SK-N-SH (cell line): ENCODE measurements around the gene ZBTB46. TPM values are rescaled to one million over a fixed set of nuclear protein-coding genes. Genes with fewer than 3 reads are reported as not detected.

Experiments
- CTCF ChIA-PET: fragments of 300-600, 350-600 bp; formaldehyde crosslinking; extraction: SDS; loops from one replicate; lab custom pipeline; 2021; lab: Yijun Ruan, JAX
- POLR2A ChIA-PET: fragments of 350-600 bp; sonication (Branson Sonifier 250); formaldehyde crosslinking; extraction: SDS; loops from one replicate; lab custom pipeline; 2020; ENCODE audit warnings: antibody characterized with exemption, inconsistent platforms; lab: Yijun Ruan, JAX
- DNase-seq: peaks from one replicate; pipeline ENCODE4 v3.0.0; 2012
- H2AFZ ChIP-seq: fragments of 200-600 bp; sonication (generic); 2 replicates; pipeline ENCODE4 v1.8.1; 2016; ENCODE audit warnings: antibody characterized with exemption, mild to moderate bottlenecking, low read depth
- H3F3A ChIP-seq: fragments of 200-600 bp; sonication (generic); replicated peaks from 2 replicates; pipeline ENCODE3; 2016; ENCODE audit warnings: antibody characterized with exemption, mild to moderate bottlenecking; ENCODE audit not compliant: insufficient read depth
- H3K27ac ChIP-seq, 2 experiments: fragments of 200-500 bp in 1 of 2; fragments of 200-600 bp in 1 of 2; sonication (Bioruptor generic) in 1 of 2; sonication (generic), shearing (Covaris generic) in 1 of 2; 2 replicates each; pipeline versions ENCODE4 v1.5.1 to v1.6.1; 2014 to 2016; ENCODE audit warnings: low read depth in 2 of 2, inconsistent platforms in 1 of 2, low read length in 1 of 2, mild to moderate bottlenecking in 1 of 2, mixed read lengths in 1 of 2
- H3K27me3 ChIP-seq: fragments of 200-600 bp; sonication (generic), shearing (Covaris generic); 2 replicates; pipeline ENCODE4 v1.6.1; 2016; ENCODE audit warnings: mixed run types; ENCODE audit not compliant: insufficient read depth
- H3K36me3 ChIP-seq, 2 experiments: fragments of 200-500 bp in 1 of 2; fragments of 200-600 bp in 1 of 2; sonication (Bioruptor generic) in 1 of 2; sonication (generic) in 1 of 2; replicated peaks in 1 of 2; 2 replicates each; pipeline versions ENCODE3 to v1.5.1; 2014 to 2016; ENCODE audit warnings: low read length in 1 of 2, mild to moderate bottlenecking in 1 of 2; ENCODE audit not compliant: insufficient read depth in 2 of 2, control insufficient read depth in 1 of 2
- H3K4me1 ChIP-seq, 2 experiments: fragments of 200-500 bp in 1 of 2; fragments of 200-600 bp in 1 of 2; sonication (Bioruptor generic) in 1 of 2; sonication (generic), shearing (Covaris generic) in 1 of 2; 2 replicates each; pipeline versions ENCODE4 v1.5.1 to v1.6.1; 2014 to 2016; ENCODE audit warnings: low read depth in 1 of 2, low read length in 1 of 2, mixed run types in 1 of 2; ENCODE audit not compliant: insufficient read depth in 2 of 2, control insufficient read depth in 1 of 2
- H3K4me2 ChIP-seq: fragments of 200-600 bp; sonication (generic), shearing (Covaris generic); 2 replicates; pipeline ENCODE4 v1.6.1; 2017; ENCODE audit warnings: mixed run types
- H3K4me3 ChIP-seq, 2 experiments: fragments of 200-500 bp in 1 of 2; fragments of 200-600 bp in 1 of 2; sonication (Bioruptor generic) in 1 of 2; sonication (generic), shearing (Covaris generic) in 1 of 2; 2 replicates each; pipeline versions ENCODE4 v1.5.1 to v1.8.1; 2014 to 2016; ENCODE audit warnings: low read depth in 2 of 2, inconsistent platforms in 1 of 2, low read length in 1 of 2, mild to moderate bottlenecking in 1 of 2, mixed read lengths in 1 of 2, moderate library complexity in 1 of 2
- H3K79me2 ChIP-seq: fragments of 200-600 bp; sonication (generic); 2 replicates; pipeline ENCODE4 v1.8.1; 2017; ENCODE audit warnings: mild to moderate bottlenecking; ENCODE audit not compliant: insufficient read depth
- H3K9ac ChIP-seq: fragments of 200-600 bp; sonication (generic); 2 replicates; pipeline ENCODE4 v1.6.1; 2017; ENCODE audit warnings: mixed run types
- H3K9me2 ChIP-seq: fragments of 200-600 bp; sonication (generic); 2 replicates; pipeline ENCODE4 v1.6.1; 2017; ENCODE audit warnings: mixed run types
- H3K9me3 ChIP-seq: fragments of 200-600 bp; sonication (generic); 2 replicates; pipeline ENCODE4 v1.6.1; 2017; ENCODE audit warnings: mixed run types, mild to moderate bottlenecking, moderate library complexity
- H4K20me1 ChIP-seq: fragments of 200-600 bp; sonication (generic); 2 replicates; pipeline ENCODE4 v1.6.1; 2017; ENCODE audit warnings: mild to moderate bottlenecking, mixed run types; ENCODE audit not compliant: insufficient read depth
- CHD2 ChIP-seq: fragments of 150-350 bp; IDR thresholded peaks from 2 replicates; pipeline ENCODE4 v1.6.1; 2018; ENCODE audit warnings: low read length; ENCODE audit not compliant: partially characterized antibody
- EZH2phosphoT487 ChIP-seq: fragments of 200-600 bp; sonication (generic); IDR thresholded peaks from 2 replicates; pipeline ENCODE4 v1.6.1; 2017; ENCODE audit warnings: low read depth, mixed run types, mild to moderate bottlenecking, antibody characterized with exemption, moderate library complexity, borderline replicate concordance
- GATA2 ChIP-seq: sonication (generic); formaldehyde crosslinking; IDR thresholded peaks from 2 replicates; pipeline ENCODE4 v1.5.0; 2020; ENCODE audit warnings: mild to moderate bottlenecking, missing genetic modification reagents
- JUND ChIP-seq: IDR thresholded peaks from 2 replicates; pipeline ENCODE4 v1.4.0; 2012
- MEF2A ChIP-seq: IDR thresholded peaks from 2 replicates; pipeline ENCODE4 v1.4.0; 2012; ENCODE audit warnings: low read depth, borderline replicate concordance
- POLR2AphosphoS5 ChIP-seq: IDR thresholded peaks from 2 replicates; pipeline ENCODE4 v1.6.1; 2012; ENCODE audit warnings: low read depth, low read length
- RAD21 ChIP-seq: IDR thresholded peaks from 2 replicates; pipeline ENCODE4 v1.6.1; 2012; ENCODE audit warnings: mild to moderate bottlenecking, low read length
- RCOR1 ChIP-seq: fragments of 150-350 bp; IDR thresholded peaks from 2 replicates; pipeline ENCODE4 v1.6.1; 2017; ENCODE audit warnings: antibody characterized with exemption, low read length
- RFX5 ChIP-seq: IDR thresholded peaks from 2 replicates; pipeline ENCODE4 v1.6.1; 2012; ENCODE audit warnings: mild to moderate bottlenecking, improper control_type of control experiment, low read length
- SMC3 ChIP-seq: IDR thresholded peaks from 2 replicates; pipeline ENCODE4 v1.6.1; 2012; ENCODE audit warnings: low read depth, low read length, improper control_type of control experiment
- TCF12 ChIP-seq: IDR thresholded peaks from 2 replicates; pipeline ENCODE4 v1.4.0; 2012
- YY1 ChIP-seq: IDR thresholded peaks from 2 replicates; pipeline ENCODE4 v1.4.0; 2012; ENCODE audit warnings: low read depth, mild to moderate bottlenecking
- WGBS: methylation state at CpG from one replicate; pipeline ENCODE4 v1.1.6; 2017; ENCODE audit warnings: low lambda C conversion rate; 5-methylcytosine and 5-hydroxymethylcytosine counted together
- polyA plus RNA-seq, 3 experiments: library from polyadenylated mRNA; depleted of rRNA; stranded (reverse); fragments of >200 nt; gene quantifications; 2 replicates each; pipeline ENCODE4 v1.2.3, GENCODE V29; 2012
- TF ChIP-seq, protein P1 (sequence below): IDR thresholded peaks from 2 replicates; pipeline ENCODE4 v1.6.1; 2012; ENCODE audit warnings: mild to moderate bottlenecking, low read depth, low read length, moderate library complexity
- TF ChIP-seq, protein P2 (sequence below): IDR thresholded peaks from 2 replicates; pipeline ENCODE4; 2012
- TF ChIP-seq, protein P3 (sequence below): fragments of 150-350 bp; IDR thresholded peaks from 2 replicates; pipeline ENCODE4 v1.6.1; 2016; ENCODE audit warnings: mild to moderate bottlenecking, low read depth, low read length
- TF ChIP-seq, protein P4 (sequence below): IDR thresholded peaks from 2 replicates; pipeline ENCODE4 v1.4.0; 2012; ENCODE audit warnings: low read depth, borderline replicate concordance

ZBTB46 gene
- polyA plus RNA-seq, 1 of the 3 experiments (the other 2 are of a cell fraction): 0.15 TPM

DNA sequence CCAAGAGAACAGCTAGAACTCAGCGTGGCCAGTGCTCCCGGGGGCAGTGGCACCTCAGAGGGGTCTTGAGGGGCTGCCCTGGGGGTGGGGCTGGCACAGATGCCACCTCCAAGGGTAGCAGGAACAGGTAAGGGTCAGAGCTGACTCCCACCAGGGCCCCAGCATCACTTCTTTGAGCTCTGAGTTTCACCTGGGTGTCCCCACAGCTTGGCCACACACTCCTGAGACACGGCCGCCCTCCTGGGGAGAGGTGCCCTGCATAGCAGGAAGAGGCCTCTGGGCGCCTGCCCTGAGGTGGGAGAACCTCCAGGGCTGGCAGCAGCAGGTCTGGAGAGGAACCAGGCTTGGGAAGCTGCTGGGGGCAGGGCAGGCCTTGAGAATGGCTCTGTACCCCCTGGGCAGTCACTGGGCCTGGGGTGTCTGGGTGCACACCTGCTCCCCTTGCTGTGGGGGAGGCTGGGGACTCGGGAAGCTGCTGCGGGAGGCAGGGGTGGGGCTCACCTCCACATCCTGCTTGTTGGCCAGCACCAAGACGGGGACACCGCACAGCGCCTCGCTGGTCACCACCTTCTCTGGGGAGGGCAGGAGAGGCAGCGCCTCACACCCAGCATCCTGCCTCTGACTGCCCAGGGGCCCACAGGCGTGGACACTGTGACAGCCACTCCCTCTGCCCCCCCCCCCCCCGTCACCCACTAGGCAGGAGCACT, 129.6 kb downstream of the ZBTB46 start:
- CTCF ChIA-PET: interaction anchor here (0.9 to 1.7 kb wide), 2 partner anchors 85 to 163 kb away, joined by 4 to 5 read pairs; no protein-coding TSS in a partner anchor
- no peaks in the 10 kb centered on the region for H3K9me2 ChIP-seq
- no peaks in the 10 kb centered on the region for H3F3A ChIP-seq
- peak; percentile 23 for DNase-seq
- H3K9ac ChIP-seq: no peak overlapping the region
- no peaks in the 10 kb centered on the region for H3K27me3 ChIP-seq
- H3K4me1 ChIP-seq: peaks cover 22 to 28% of the 10 kb centered on the region in 2 experiments; a peak in 3 of 4 replicates
- no peak overlapping the region for H2AFZ ChIP-seq
- 100% methylated on average over 2 of the region's 14 CpGs for WGBS
- H4K20me1 ChIP-seq: no peaks in the 10 kb centered on the region
- H3K9me3 ChIP-seq: no peaks in the 10 kb centered on the region
- H3K4me2 ChIP-seq: no peak overlapping the region
- peak overlapping the region in 1 of 2 experiments; percentile 50; a peak in 1 of 4 replicates for H3K27ac ChIP-seq
- POLR2A ChIA-PET: interaction anchor here (1.2 kb wide), 1 partner anchor 163 kb away, joined by 3 read pairs; the partner anchor contains the start of gene TPD52L2
- H3K4me3 ChIP-seq: no peak overlapping the region
- TF ChIP-seq, protein P1, sequence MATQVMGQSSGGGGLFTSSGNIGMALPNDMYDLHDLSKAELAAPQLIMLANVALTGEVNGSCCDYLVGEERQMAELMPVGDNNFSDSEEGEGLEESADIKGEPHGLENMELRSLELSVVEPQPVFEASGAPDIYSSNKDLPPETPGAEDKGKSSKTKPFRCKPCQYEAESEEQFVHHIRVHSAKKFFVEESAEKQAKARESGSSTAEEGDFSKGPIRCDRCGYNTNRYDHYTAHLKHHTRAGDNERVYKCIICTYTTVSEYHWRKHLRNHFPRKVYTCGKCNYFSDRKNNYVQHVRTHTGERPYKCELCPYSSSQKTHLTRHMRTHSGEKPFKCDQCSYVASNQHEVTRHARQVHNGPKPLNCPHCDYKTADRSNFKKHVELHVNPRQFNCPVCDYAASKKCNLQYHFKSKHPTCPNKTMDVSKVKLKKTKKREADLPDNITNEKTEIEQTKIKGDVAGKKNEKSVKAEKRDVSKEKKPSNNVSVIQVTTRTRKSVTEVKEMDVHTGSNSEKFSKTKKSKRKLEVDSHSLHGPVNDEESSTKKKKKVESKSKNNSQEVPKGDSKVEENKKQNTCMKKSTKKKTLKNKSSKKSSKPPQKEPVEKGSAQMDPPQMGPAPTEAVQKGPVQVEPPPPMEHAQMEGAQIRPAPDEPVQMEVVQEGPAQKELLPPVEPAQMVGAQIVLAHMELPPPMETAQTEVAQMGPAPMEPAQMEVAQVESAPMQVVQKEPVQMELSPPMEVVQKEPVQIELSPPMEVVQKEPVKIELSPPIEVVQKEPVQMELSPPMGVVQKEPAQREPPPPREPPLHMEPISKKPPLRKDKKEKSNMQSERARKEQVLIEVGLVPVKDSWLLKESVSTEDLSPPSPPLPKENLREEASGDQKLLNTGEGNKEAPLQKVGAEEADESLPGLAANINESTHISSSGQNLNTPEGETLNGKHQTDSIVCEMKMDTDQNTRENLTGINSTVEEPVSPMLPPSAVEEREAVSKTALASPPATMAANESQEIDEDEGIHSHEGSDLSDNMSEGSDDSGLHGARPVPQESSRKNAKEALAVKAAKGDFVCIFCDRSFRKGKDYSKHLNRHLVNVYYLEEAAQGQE: no peak
- TF ChIP-seq RCOR1: no peak
- TF ChIP-seq YY1: no peak
- TF ChIP-seq, protein P2, sequence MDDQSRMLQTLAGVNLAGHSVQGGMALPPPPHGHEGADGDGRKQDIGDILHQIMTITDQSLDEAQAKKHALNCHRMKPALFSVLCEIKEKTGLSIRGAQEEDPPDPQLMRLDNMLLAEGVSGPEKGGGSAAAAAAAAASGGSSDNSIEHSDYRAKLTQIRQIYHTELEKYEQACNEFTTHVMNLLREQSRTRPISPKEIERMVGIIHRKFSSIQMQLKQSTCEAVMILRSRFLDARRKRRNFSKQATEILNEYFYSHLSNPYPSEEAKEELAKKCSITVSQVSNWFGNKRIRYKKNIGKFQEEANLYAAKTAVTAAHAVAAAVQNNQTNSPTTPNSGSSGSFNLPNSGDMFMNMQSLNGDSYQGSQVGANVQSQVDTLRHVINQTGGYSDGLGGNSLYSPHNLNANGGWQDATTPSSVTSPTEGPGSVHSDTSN: no peak
- TF ChIP-seq MEF2A: no peak
- no peak for TF ChIP-seq TCF12
- TF ChIP-seq JUND: no peak
- no peak for TF ChIP-seq CHD2
- no peak for TF ChIP-seq RAD21
- H3K79me2 ChIP-seq: peaks cover 18% of the 10 kb centered on the region
- peaks cover 19 to 25% of the 10 kb centered on the region in 2 experiments for H3K36me3 ChIP-seq

GRCh38 chr20:63701051-63701328, 130.1 kb downstream of the ZBTB46 start:
- Histone ChIP-seq H3F3A (no peaks in the 10 kb centered on the region), H3K36me3 (peaks cover 15 to 23% of the 10 kb centered on the region in 2 experiments), H3K9me3 (no peaks in the 10 kb centered on the region), H3K4me2 (no peak overlapping the region), H3K79me2 (peaks cover 13% of the 10 kb centered on the region), H3K27me3 (no peaks in the 10 kb centered on the region), H4K20me1 (no peaks in the 10 kb centered on the region), H3K27ac (no peak overlapping the region; a peak in 1 of 4 replicates), H3K9ac (no peak overlapping the region), H3K9me2 (no peaks in the 10 kb centered on the region), H2AFZ (no peak overlapping the region), H3K4me3 (no peak overlapping the region), H3K4me1 (peaks cover 22 to 29% of the 10 kb centered on the region in 2 experiments; a peak in 3 of 4 replicates)
- POLR2A ChIA-PET: no interaction called here
- no CpG with 5 or more reads among the region's 5 CpGs for WGBS
- TF ChIP-seq EZH2phosphoT487 (no peak), RFX5 (no peak), YY1 (no peak), POLR2AphosphoS5 (no peak; the same call in 1 of the 2 replicates), SMC3 (no peak), JUND (no peak), RAD21 (no peak), GATA2 (CRISPR knock-in tag) (no peak), MEF2A (no peak)
- TF ChIP-seq, protein P3, sequence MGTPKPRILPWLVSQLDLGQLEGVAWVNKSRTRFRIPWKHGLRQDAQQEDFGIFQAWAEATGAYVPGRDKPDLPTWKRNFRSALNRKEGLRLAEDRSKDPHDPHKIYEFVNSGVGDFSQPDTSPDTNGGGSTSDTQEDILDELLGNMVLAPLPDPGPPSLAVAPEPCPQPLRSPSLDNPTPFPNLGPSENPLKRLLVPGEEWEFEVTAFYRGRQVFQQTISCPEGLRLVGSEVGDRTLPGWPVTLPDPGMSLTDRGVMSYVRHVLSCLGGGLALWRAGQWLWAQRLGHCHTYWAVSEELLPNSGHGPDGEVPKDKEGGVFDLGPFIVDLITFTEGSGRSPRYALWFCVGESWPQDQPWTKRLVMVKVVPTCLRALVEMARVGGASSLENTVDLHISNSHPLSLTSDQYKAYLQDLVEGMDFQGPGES: no peak
- TF ChIP-seq, protein P4, sequence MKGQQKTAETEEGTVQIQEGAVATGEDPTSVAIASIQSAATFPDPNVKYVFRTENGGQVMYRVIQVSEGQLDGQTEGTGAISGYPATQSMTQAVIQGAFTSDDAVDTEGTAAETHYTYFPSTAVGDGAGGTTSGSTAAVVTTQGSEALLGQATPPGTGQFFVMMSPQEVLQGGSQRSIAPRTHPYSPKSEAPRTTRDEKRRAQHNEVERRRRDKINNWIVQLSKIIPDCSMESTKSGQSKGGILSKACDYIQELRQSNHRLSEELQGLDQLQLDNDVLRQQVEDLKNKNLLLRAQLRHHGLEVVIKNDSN: no peak
- DNase-seq: no peak
- CTCF ChIA-PET: interaction anchor here (0.5 to 1.7 kb wide), 3 partner anchors 86 to 275 kb away, joined by 4 to 6 read pairs (median 5); no protein-coding TSS in a partner anchor
